ENCODE results near the gene C22orf31. TPM values are rescaled to one million over a fixed set of nuclear protein-coding genes. Genes with fewer than 3 reads are reported as not detected.

Gene C22orf31
- total RNA-seq, 1 experiment from 2014 or later: not detected

- Mint-ChIP-seq H3K9me3 (ENCODE audit: low read depth, unreplicated experiment) (no peaks in the 10 kb centered on the region), H3K27ac (ENCODE audit: unreplicated experiment) (no peak overlapping the region), H3K36me3 (ENCODE audit: insufficient read depth, unreplicated experiment) (peaks cover 27% of the 10 kb centered on the region), H3K27me3 (ENCODE audit: unreplicated experiment) (no peaks in the 10 kb centered on the region), H3K4me1 (ENCODE audit: low read depth, unreplicated experiment) (peaks cover 5% of the 10 kb centered on the region), H3K4me3 (ENCODE audit: low read depth, unreplicated experiment) (no peak overlapping the region)
- no peak for DNase-seq
- TF ChIP-seq CTCF (IDR thresholded peaks at IDR 0.05; ENCODE audit: unreplicated experiment): no peak
- CTCF ChIA-PET: no interaction called here
- no TSS peak for BruUV-seq (replicated peaks)
- intact Hi-C loops (cut with micrococcal nuclease; ENCODE audit: unreplicated experiment): no loop called here
Observed at GRCh38 chr22:29056472-29056871, 5.2 kb downstream of the C22orf31 start.

GRCh38 chr22:29055192-29055830, 6.3 kb downstream of the C22orf31 start:
- Mint-ChIP-seq H3K36me3 (ENCODE audit: insufficient read depth, unreplicated experiment) (peaks cover 27% of the 10 kb centered on the region), H3K9me3 (ENCODE audit: low read depth, unreplicated experiment) (no peaks in the 10 kb centered on the region), H3K4me3 (ENCODE audit: low read depth, unreplicated experiment) (no peak overlapping the region), H3K27me3 (ENCODE audit: unreplicated experiment) (no peaks in the 10 kb centered on the region), H3K27ac (ENCODE audit: unreplicated experiment) (no peak overlapping the region), H3K4me1 (ENCODE audit: low read depth, unreplicated experiment) (peaks cover 5% of the 10 kb centered on the region)
- no TSS peak for BruUV-seq (replicated peaks)
- CTCF ChIA-PET: interaction anchor here (0.6 kb wide), 1 partner anchor 44 kb away, joined by 5 read pairs; no protein-coding TSS in a partner anchor
- TF ChIP-seq CTCF (IDR thresholded peaks at IDR 0.05; ENCODE audit: unreplicated experiment): no peak
- intact Hi-C loops (cut with micrococcal nuclease; ENCODE audit: unreplicated experiment): no loop called here
- DNase-seq: no peak

GRCh38 chr22:29054251-29054767, 7.3 kb downstream of the C22orf31 start:
- Mint-ChIP-seq H3K27me3 (ENCODE audit: unreplicated experiment) (no peaks in the 10 kb centered on the region), H3K4me1 (ENCODE audit: low read depth, unreplicated experiment) (peaks cover 5% of the 10 kb centered on the region), H3K4me3 (ENCODE audit: low read depth, unreplicated experiment) (no peak overlapping the region), H3K36me3 (ENCODE audit: insufficient read depth, unreplicated experiment) (peaks cover 28% of the 10 kb centered on the region), H3K9me3 (ENCODE audit: low read depth, unreplicated experiment) (no peaks in the 10 kb centered on the region), H3K27ac (ENCODE audit: unreplicated experiment) (no peak overlapping the region)
- no TSS peak for BruUV-seq (replicated peaks)
- intact Hi-C loops (cut with micrococcal nuclease; ENCODE audit: unreplicated experiment): no loop called here
- DNase-seq: no peak
- no peak for TF ChIP-seq CTCF (IDR thresholded peaks at IDR 0.05; ENCODE audit: unreplicated experiment)
- CTCF ChIA-PET: interaction anchor here (0.6 kb wide), 1 partner anchor 63 kb away, joined by 5 read pairs; no protein-coding TSS in a partner anchor

- Mint-ChIP-seq H3K36me3 (ENCODE audit: insufficient read depth, unreplicated experiment) (peaks cover 34% of the 10 kb centered on the region), H3K27ac (ENCODE audit: unreplicated experiment) (no peak overlapping the region)
- intact Hi-C loops (cut with micrococcal nuclease; ENCODE audit: unreplicated experiment): no loop called here
Observed at GRCh38 chr22:29053048-29053702, 8.5 kb downstream of the C22orf31 start.

More at GRCh38 chr22:29053048-29053702, 8.5 kb downstream of the C22orf31 start:
- no peak overlapping the region for H3K4me3 Mint-ChIP-seq (ENCODE audit: low read depth, unreplicated experiment)
- no TSS peak for BruUV-seq (replicated peaks)
- no peaks in the 10 kb centered on the region for H3K27me3 Mint-ChIP-seq (ENCODE audit: unreplicated experiment)
- no peaks in the 10 kb centered on the region for H3K9me3 Mint-ChIP-seq (ENCODE audit: low read depth, unreplicated experiment)
- CTCF ChIA-PET: no interaction called here
- peaks cover 5% of the 10 kb centered on the region for H3K4me1 Mint-ChIP-seq (ENCODE audit: low read depth, unreplicated experiment)
- no peak for DNase-seq
- TF ChIP-seq CTCF (IDR thresholded peaks at IDR 0.05; ENCODE audit: unreplicated experiment): no peak

Measured in Calu3 (cell line).